ENCODE data around the gene SCN8A.
"Not testable (repeated sequence)": the region's sequence is repeated elsewhere in the genome, so short reads cannot be mapped to it uniquely, and the experiment has no call there.

SCN8A gene

DNA sequence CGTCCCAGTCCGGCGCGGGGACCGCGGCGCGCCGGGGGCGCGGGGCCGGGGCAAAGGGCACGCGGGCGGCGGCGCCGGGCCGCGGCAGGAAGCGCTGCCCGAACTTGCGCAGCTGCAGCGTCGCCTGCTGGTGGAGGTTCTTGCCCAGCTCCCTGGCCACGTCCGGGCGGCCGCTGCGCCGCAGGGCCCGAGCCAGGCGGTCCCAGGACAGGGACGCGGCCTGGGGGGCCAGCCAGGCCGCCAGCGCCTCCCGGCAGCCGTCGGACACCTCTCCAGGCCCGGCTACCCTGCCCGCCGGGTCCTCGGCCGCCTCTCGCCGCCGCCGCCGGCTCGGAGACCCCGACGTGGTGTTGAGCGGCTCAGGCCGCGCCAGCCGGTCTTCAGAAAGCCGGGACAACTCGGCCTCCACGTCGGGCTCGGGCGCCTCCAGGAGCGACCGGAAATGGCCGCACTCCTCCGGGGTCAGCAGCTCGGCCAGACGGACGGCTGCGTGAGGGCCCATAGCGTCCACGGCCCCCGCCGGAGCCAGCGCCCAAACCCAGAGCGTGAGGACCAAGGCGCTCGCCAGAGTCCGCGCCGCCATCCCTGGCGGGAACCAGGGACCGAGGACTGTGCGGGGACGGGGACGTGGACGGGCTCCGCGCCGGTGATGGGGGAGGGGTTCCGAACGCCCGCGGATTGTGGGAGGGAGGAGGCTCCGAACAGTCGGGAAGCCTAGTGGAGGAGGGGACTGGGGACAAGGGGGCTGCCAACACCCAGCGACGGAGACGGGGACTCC lies 223.5 kb downstream of the SCN8A start:
- DNase-seq (ENCODE audit: low read depth, low spot score), result peak; percentile 34

DNA sequence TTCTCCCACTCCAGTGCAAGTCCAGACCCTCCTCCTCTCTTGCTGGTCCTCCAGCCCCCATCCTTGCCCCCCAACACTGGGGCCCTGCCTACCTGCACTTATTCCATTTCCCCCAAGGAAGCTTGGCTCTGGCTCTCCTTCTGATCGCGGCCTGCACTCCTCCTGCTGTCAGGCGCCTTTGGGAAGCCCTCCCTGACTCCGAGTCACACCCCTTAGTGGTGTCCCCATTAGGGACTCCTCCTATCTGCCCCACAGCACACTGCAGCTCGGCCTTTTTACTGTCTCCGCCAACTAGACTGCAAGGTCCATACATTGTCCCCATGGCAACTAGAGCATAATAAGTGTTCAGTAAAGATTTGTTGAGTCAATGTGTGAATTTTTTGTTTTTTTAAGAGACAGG lies 224.5 kb downstream of the SCN8A start:
- DNase-seq (ENCODE audit: low read depth, low spot score), result no peak

DNA sequence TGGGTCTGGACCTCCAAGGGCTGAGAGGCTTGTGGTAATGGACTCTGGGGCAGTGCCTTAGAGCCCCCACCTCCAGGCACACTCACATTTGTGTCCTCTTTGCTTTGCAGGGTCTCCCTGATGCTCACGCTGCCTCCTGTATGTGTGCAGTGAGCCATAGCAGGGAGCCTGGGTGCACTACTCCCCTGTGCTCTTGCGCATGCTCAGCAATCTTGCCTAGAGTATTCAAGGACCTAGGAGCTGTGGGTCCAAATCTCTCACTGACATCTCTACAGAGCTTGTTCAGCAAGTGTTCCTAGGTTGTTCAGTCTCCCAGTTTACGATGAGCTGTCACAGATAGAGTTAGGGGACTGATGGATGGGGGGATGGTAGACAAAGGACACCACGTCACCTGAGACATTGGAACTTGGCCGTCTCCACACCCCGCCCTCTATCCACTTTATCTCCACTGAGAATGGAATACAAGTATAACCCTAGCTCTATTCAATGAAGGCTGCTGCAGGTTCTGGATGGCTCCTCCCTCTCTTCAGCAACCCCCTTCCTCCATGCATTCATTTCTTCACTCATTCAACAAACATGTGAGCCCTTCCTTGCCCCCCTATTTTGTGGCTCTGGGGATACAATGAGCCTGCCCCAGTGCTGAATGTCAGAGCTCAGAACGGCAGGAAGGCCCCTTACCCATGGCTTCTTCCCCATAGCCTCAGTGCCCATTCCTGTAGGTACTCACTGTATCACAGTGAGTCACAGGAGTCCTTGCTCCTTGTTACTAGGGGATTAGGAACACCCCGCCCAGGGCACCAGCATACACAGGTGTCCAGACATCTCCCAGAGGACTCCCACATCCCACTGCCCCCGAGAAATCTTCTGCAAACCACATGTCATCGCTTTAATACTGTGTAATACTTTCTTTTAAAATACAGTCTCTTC lies 226.3 kb downstream of the SCN8A start:
- DNase-seq (ENCODE audit: low read depth, low spot score), result no peak

- no peak for DNase-seq (ENCODE audit: low read depth, low spot score)
Observed at GRCh38 chr12:51818086-51818485, 227.1 kb downstream of the SCN8A start.

DNA sequence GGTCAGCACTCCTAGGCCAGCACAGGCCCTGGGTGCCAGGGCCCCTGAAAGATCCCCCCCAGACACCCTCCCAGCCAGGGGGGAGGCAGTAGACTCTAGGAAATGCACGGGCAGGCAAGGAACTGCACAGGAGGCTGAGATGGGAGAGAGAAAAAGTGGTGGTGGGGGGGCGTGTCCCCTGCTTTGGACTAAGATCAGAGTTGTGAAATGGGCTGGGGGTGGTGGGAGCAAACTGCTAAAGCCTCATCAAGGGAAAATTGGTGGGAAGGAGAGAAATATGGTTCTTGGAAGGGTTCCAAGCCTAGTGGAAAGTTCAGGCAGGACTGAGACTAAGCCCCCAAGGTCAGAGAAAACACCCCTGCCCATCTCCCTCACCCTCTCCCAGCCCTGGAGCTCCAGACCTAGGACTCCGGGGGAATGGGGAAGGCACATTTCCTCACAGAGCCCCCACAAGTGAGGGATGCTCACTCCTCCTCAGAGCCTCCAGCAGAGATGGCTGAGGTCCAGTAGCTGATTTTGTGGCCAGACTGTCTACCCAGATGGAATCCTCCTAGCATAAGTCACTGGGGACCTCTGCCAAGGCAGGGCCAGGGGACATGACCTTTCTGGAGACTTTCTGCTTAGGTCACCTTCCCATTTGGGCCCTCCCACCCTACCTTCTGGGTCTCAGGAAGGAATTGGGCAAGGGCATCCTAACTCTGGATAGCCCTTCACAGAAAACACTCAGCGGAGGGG lies 227.7 kb downstream of the SCN8A start:
- no peak for DNase-seq (ENCODE audit: low read depth, low spot score)

- no peak for DNase-seq (ENCODE audit: low read depth, low spot score)
Observed at GRCh38 chr12:51819736-51820525, 228.9 kb downstream of the SCN8A start.

DNA sequence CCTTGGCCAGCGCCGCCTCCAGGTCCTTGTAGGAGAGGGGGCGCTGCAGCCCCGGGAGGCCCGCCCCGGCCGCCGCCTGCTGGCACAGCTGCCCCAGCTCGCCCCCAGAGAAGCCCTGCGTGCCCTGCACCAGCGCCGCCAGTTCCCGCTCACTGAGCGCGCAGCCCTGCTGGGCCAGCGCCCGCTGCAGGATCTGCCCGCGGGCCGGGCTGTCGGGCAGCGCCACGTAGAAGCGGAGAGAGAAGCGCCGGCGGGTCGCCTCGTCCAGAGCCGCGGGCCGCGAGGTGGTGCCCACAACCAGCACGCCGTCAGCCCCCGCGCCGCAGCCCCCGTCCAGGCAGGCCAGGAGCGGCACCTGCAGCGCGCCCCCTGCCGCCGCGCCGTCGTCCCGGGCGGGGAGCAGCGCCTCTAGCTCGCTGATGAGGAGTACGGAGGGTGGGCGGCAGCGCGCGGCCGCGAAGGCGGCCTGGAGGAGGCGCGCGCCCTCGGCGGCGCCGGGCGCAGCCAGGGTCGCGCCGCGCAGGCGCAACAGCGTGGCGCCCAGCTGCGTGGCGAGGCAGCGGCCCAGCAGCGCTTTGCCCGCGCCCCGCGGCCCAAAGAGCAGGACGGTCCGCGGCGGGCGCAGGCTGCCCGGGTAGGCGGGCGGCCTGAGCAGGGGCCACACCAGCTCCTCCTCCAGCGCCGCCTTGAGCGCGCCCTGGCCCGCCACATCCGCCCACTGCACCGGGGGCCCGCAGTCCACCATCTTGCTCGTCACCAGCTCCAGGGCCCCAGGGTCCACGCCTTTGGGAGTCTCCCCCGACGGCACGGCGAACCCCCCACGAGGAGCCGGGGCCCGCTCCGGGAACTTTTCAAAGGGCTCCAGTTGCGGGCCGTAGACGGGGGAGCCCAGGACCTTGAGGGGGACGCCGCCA lies 229.8 kb downstream of the SCN8A start:
- DNase-seq (ENCODE audit: low read depth, low spot score), result peak; percentile 75

- DNase-seq (ENCODE audit: low read depth, low spot score), result no peak
Observed at GRCh38 chr12:51821440-51822260, 230.6 kb downstream of the SCN8A start.

- DNase-seq (ENCODE audit: low read depth, low spot score), result no peak
Observed at GRCh38 chr12:51822261-51822616, 231.2 kb downstream of the SCN8A start.

- no peak for DNase-seq (ENCODE audit: low read depth, low spot score)
Observed at GRCh38 chr12:51822956-51823355, 231.9 kb downstream of the SCN8A start.

DNA sequence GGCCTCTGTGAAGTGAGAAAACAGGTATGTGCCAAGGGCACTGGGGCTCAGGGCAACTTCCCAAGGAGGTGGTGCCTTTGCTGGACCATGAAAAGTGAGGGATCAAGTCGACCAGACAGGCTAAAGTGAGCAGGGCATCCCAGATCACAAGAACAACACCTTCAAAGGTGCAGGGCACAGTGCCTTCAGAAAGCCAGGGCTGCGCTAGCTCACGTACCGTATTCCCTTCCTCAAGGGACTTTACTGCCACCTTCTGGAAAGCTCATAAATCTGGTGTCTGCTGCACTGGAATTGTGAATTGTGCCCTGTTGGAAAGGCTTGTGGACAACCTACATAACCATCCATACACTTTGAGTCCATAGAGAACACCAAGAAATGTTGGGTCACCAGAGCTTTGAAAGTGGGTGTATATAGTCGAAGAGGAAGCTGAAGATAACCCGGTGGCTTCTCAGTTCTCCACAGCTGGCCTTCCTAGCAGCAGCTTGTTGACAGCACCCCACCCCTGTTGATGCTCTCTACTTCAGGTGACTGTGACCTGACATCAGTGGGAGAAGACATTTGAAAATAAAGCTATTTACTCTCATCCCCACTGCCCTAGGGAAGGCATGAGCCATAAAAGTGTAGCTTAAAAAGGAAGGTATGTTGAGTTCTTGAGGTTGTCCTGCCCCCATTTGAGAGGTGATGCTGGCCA lies 233.0 kb downstream of the SCN8A start:
- no peak for DNase-seq (ENCODE audit: low read depth, low spot score)

DNA sequence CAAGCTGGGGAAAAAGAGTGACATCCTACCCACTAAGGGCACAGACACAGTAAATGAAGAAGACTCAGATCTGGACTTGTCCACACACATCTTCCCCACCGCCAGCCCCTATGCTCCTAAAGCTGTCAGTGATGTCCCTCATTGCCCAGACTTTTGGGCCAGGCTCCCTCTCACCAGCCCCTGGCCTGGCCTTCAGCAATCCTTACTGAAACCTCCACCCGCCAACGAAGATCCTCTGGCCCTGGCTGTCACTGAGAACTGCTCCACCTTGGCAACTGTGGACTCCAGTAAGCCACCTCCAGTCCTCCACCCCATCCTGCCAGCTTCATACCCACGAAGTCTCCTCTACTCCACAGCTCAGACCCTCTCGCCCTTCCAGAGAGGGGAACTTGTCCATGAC lies 234.2 kb downstream of the SCN8A start:
- DNase-seq (ENCODE audit: low read depth, low spot score), result no peak

- DNase-seq (ENCODE audit: low read depth, low spot score), result no peak
Observed at GRCh38 chr12:51826881-51827280, 235.8 kb downstream of the SCN8A start.

DNA sequence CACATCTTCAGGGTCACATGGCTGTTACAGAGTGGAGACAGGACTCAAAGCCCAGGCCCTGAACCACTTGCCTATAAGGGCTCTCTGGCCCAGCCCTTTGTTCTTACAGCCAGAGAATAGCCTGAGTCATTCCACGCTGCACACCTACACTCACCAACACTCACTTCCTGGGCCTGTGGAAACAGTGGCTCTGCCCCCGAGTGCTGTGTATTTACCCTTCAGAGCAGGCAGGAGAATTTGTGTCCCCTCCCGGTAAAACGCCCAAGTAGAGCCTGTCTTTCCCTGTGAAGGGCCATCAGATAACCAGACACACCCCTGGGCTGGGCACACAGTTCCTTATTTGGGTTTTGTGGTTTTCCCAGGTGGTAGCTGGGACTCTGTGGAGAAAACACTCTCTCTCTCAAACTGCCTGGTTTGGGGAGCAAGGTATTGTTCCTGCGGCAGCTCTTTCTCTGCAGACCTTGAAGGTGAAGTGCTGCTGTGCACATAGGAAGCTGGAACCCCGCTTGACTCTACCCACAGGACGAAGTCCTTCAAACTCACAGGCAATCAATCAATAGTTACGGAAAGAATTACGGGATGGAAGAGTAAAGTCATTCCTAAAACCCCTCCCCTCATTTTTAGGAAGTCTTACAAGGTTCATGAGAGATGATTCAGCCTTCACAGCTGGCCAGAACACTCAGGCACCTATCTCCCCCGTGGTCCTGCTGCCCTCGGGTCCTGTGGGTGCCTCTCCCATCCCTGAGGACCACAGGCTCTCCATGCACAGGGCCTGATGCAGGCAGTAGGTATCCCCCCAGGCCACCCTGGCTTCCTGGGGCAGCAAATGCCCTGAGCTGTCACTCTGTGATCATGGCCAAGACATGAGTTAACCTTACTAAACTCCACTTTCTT lies 237.1 kb downstream of the SCN8A start:
- DNase-seq (ENCODE audit: low read depth, low spot score), result peak; percentile 26

DNA sequence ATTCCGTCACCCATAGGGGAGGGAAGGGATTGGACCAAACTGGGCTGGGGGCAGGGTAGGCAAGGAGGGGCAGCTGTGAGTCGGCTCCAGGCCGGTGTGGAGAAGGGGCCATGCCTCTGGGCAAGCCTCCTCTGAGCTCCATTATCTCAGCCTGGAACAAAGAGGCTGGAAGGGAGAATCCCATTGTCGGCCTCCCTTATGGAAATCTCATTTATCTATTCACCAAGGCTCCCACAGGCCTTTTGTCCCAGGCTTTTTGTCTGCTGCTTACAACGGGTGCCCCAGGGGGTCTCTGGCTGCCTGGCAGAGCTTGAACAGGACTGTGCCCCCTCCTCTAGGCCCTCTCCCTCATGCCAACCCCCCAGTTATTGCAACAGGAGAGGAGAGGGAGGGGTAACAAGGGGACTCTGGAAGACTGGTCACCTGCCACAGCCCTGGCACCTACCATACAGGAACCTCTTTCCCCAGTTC lies 238.0 kb downstream of the SCN8A start:
- DNase-seq (ENCODE audit: low read depth, low spot score), result no peak

GRCh38 chr12:51829641-51830040 lies 238.6 kb downstream of the SCN8A start:
- no peak for DNase-seq (ENCODE audit: low read depth, low spot score)

- not testable (repeated sequence) for DNase-seq (ENCODE audit: low read depth, low spot score)
Observed at GRCh38 chr12:51831817-51832216, 240.8 kb downstream of the SCN8A start.
